NCI-H2196 treated with DMSO at 0.1 percent for 48 hours (cell line): ENCODE data around the gene GGNBP2.
A peak's percentile ranks its signal among the peaks of the same experiment; 100 is the strongest.
"Not testable (repeated sequence)": the region's sequence is repeated elsewhere in the genome, so short reads cannot be mapped to it uniquely, and the experiment has no call there.

Source experiments
- DNase-seq: peaks from one replicate; lab custom pipeline; 2025; ENCODE audit not compliant: unreplicated experiment; lab: John Stamatoyannopoulos, UW

The GGNBP2 gene

GRCh38 chr17:36544307-36545076 is at the start of gene GGNBP2:
TSS of gene GGNBP2 (plus strand) at chr17:36544919. CDS start at chr17:36545725, 806 bp downstream.
- peak; percentile 33 for DNase-seq

GRCh38 chr17:36495076-36495578 is 49.6 kb upstream of the GGNBP2 start:
- DNase-seq, result no peak

- DNase-seq, result no peak
These were observed 48.5 kb upstream of the GGNBP2 start for GRCh38 chr17:36496018-36496789.

- no peak for DNase-seq
These were observed 46.6 kb upstream of the GGNBP2 start for GRCh38 chr17:36498155-36498554.

- no peak for DNase-seq
These were observed 46.0 kb upstream of the GGNBP2 start for GRCh38 chr17:36498560-36499300.

- DNase-seq, result no peak
These were observed 43.9 kb upstream of the GGNBP2 start for GRCh38 chr17:36500745-36501225.

GRCh38 chr17:36501351-36501750 is 43.4 kb upstream of the GGNBP2 start:
- DNase-seq, result no peak

GRCh38 chr17:36501963-36502362 is 42.8 kb upstream of the GGNBP2 start:
- no peak for DNase-seq

GRCh38 chr17:36503456-36504155 is 41.1 kb upstream of the GGNBP2 start:
- DNase-seq, result no peak

- no peak for DNase-seq
These were observed 40.6 kb upstream of the GGNBP2 start for GRCh38 chr17:36504156-36504545.

GRCh38 chr17:36505171-36505570 is 39.5 kb upstream of the GGNBP2 start:
- no peak for DNase-seq

GRCh38 chr17:36506249-36506826 is 38.4 kb upstream of the GGNBP2 start:
- no peak for DNase-seq

- no peak for DNase-seq
These were observed 37.9 kb upstream of the GGNBP2 start for GRCh38 chr17:36506831-36507230.

GRCh38 chr17:36507266-36507665 is 37.5 kb upstream of the GGNBP2 start:
- DNase-seq, result no peak

- not testable (repeated sequence) for DNase-seq
These were observed 36.3 kb upstream of the GGNBP2 start for GRCh38 chr17:36508439-36508838.

GRCh38 chr17:36509272-36509985 is 35.3 kb upstream of the GGNBP2 start:
- no peak for DNase-seq

GRCh38 chr17:36510636-36511035 is 34.1 kb upstream of the GGNBP2 start:
- DNase-seq, result no peak

GRCh38 chr17:36511216-36511615 is 33.5 kb upstream of the GGNBP2 start:
- DNase-seq, result no peak

GRCh38 chr17:36512641-36513040 is 32.1 kb upstream of the GGNBP2 start:
- DNase-seq, result no peak

GRCh38 chr17:36514856-36515255 is 29.9 kb upstream of the GGNBP2 start:
- no peak for DNase-seq
